CD4-positive, alpha-beta T cell treated with Interleukin-21 for 1 hour (primary cell): Measurements from ENCODE around the gene CDH16.

Source experiments
- DNase-seq: peaks from one replicate; pipeline ENCODE4 v3.0.0-alpha.2; 2020

CDH16 gene

GRCh38 chr16:66927918-66928649, 9.4 kb upstream of the CDH16 start:
- no peak for DNase-seq

DNA sequence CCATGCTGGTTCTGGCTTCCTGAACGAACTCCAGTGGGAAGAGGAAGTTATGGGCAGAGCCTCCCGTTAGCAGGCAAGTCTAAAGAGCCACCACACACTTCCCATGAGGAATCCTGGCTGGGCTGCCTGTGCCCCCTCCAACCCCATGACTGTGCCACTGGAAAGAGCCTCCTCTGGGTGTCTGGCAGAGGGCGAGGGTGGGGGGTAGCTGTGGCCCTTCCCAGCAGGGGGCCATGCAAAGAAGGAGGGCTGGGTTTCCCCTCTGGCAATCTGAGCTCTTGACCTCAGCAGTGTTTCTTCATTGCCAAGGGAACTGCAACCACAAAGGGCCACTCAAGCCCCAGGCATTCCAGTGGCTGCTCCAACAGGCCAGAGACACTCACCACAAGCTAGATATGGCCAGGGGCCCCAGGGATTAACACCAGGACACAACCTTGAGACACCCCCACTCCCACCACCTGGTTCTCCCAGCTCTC, 8.3 kb upstream of the CDH16 start:
- no peak for DNase-seq

DNA sequence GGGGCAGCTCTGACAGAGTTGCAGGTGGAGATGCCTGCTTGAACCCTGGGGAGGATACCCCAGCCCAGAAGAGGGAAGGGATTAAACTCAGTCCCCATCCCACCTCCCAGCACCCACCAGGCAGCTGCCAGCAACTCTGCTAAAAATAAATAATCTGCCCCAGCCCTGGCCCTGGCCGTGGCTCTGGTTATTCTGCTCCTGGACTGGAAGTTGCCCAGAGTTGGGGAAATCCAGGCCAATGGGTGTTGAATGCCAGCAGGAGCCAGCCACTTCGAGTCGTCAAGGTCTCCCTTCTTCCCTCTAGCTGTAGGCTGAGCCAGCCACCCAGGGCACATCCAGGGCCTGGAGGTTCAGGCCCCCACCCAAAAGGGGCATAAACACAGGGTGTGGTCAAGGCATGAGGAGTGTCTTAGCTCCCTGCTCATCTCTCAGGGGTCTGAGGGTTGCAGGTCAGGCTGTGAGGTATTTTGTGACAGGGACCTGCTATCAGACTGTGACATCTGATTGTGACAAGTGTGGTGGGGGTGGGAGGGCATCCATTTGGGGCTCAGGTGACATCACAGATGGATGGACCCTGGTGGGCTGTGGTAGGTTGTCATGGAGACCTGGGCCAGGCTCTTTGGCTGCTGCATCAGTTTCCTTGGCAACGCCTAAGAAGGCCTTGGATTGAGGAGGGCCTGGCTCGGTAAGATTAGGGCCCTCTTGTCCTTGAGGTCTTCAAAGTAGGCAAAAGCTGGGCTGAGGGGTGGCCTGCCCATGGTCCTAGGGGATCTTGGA, 7.7 kb upstream of the CDH16 start:
- DNase-seq, result no peak

DNA sequence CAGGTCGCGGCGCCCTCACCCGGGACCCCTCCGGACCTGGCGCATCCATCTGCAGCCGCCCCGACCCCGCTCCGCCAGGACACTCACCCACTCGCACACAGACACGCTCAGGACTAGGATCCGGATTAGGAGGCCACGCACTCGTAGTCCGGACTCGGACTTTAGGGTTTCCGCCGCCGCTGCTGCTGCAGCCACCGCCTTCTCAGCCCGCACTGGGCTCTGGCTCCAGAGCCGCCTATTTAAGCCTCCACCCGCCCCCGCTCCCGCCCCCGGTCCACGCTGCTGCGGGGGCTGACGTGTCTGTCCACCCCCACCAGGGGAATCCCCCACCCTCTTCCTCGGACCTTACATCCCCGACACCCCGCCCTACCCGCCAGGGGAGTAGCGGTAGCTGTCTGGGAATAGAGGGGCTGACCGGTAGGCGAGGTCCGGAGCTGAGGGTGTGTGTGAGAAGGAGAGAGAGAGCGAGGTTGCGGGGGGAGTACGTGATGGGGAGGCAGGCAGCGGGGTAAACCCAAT, 6.7 kb upstream of the CDH16 start, which contains the start of gene RRAD:
Gene RRAD, minus strand, starts transcription at position 214 of the 519 bp plus-strand sequence. CDS start 356 bp downstream, outside the sequence.
- DNase-seq, result peak; percentile 25

GRCh38 chr16:66924527-66925321, 6.0 kb upstream of the CDH16 start:
- DNase-seq, result peak; percentile 32

GRCh38 chr16:66923866-66924265, 5.2 kb upstream of the CDH16 start:
- DNase-seq, result no peak

- DNase-seq, result no peak
These were observed 4.6 kb upstream of the CDH16 start for GRCh38 chr16:66923247-66923731.

- DNase-seq, result no peak
These were observed 3.2 kb upstream of the CDH16 start for GRCh38 chr16:66921729-66922450.

DNA sequence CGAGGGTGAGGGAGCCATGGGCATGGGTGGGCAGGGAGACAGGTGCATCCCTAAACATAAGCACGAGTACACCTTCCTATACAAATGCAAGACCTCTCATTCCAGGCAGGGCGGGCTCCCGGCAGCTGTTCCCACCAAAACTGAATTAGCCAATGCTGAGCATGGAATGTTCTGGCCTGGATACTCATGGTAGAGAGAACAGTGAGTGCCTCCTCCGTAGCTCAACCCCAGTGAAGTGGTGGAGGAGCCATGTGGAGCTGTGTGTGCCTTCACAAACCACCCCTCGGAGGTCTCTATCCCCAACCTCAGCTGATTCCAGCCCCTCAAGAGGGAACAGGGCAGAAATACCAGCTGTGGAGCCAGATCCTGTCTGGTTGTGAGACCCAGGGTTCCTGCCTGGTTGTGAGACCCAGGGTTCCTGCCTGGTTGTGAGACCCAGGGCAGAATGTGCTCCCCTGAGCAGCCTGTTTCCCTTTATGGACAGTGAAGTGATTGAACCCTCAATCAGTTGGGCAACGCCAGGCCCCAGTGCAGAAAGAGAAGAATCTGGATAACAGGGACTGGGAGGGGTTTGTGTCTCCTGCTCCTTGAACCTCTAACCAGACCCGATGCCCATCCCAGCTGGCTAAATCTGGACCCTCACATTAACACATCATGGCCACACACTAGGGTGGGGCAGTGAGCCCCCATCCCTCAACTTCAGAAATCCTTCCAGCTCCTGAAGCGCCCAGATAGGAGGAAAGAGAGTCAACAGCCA, 2.4 kb upstream of the CDH16 start:
- no peak for DNase-seq

GRCh38 chr16:66920299-66920590, 1.6 kb upstream of the CDH16 start:
- no peak for DNase-seq

GRCh38 chr16:66919569-66920298, 1.0 kb upstream of the CDH16 start:
- no peak for DNase-seq

GRCh38 chr16:66918355-66918754, 330 bp downstream of the CDH16 start:
- no peak for DNase-seq

DNA sequence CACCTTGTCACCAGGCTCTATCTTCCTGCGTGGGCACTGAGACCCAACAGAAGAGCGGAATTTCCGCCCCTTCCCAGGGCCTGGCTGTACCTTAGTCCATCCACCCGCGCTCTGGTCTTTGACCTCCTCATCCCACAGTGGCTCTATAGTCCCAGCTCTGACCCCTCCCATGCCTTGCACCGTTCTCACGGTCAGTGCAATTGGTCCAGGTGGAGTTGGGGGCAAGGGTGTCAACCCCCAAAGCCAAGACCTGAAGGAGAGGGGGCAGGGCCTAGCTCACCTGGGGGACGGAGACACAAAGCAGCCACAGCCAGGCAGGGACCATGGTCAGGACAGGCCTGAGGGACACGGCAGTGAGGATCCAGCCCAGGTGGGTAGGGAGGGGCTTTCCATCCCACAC, 944 bp downstream of the CDH16 start:
- DNase-seq, result no peak

GRCh38 chr16:66916518-66916917, 2.2 kb downstream of the CDH16 start:
- no peak for DNase-seq

DNA sequence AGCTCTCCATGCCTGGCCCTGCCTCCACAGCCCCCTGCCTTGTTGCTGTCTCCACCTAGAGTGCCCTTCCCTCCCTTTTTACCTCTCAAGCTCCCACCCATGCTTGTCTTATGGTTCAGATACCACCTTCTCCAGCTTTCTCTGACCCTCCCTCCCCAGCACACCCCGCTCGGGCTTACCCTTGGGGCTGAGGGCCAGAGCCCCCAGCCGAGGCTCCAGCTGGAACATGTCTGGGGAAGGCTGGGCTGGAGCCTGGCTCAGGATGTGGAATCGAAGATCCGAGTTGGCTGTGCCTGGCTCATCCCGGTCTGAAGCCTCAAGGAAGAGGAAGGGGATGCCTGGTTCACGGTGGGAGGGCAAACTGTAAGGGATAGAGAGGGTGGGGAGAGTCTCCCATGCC, 3.6 kb downstream of the CDH16 start:
- no peak for DNase-seq

DNA sequence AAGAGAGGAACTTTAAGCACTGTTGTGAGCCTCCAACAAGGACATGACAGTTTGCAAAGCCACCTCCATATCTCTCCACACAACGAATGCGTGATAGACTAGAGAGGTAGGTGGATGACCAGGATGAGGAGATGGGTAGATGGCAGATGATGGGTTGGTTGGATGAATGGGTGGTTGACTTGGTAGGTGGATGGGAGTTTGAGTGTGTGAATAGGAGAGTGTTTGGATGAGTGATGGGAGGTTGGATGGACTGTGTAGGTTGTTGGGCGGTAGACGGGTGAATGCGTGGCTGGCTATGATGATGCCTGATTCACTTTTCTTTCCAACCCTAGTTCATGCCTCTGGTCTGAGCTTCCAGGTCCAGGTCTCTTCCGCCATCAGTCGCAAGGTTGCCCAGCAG, 4.1 kb downstream of the CDH16 start:
- no peak for DNase-seq

DNA sequence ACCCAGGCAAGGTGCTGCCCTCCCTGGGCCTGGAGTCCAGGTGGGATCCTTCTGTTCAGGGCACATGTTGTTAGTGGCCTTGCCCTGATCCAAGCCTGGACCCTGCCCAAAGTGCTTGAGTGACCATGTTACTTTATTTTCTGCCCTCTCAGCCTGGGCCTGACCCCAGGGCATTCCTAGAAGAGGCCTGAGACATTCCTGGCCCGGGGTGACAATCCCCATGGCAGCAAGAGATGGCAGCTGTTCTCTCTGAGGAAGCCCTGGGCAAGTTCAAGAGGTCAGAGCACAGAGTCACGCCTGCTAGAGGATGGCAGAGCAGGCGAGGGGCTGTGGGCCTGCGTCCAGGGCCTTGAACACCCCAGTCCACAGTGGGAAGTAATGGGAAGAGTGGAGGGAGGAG, 5.0 kb downstream of the CDH16 start:
- DNase-seq, result no peak

DNA sequence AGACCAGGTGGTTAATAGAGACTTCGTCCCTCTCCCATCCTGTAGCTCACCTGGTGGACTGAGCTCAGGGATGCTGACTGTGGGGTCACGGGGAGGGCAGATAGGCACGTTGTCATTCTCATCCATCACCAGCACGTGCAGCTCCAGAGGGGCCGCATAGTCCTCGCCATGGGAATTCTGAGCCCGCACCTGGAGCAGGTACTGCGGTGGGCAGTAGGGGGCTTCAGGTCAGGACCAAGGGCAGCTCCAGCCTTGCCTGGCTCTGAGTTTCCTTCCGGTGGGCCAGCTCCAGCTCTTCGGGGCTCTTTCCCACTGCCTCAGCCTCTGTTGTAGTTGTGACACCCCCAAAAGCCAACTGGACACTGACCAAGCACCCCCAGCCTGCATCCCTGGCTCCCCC, 5.6 kb downstream of the CDH16 start:
- no peak for DNase-seq

DNA sequence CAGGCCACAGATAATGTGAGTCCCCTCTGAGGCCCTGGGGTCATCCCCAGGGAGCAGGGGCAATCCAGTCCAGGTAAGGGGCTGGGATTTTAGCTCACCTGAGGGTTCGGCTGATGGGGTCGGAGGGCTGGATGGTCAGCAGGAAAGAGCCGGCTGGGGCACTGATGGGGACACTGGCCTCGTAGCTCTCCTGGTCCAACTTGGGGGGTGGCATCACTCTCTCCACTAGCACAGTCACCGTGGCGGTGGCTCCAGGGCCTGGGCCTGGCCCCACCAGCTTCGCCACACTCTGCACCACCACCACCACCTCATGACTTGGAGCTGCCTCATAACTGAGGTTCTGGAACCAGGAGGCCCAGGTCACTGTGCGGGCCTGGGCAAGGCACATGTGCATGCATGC, 6.9 kb downstream of the CDH16 start:
- no peak for DNase-seq

- no peak for DNase-seq
These were observed 7.6 kb downstream of the CDH16 start for GRCh38 chr16:66911112-66911511.
